Loucy (cell line): ENCODE measurements around the gene RBFOX2.

Source experiments
- H2AFZ ChIP-seq: fragments of 200-600 bp; sonication (generic); 2 replicates; pipeline ENCODE4 v1.6.0; 2016; ENCODE audit warnings: antibody characterized with exemption, mild to moderate bottlenecking, low read length, moderate library complexity
- H3F3A ChIP-seq: fragments of 200-600 bp; 2 replicates; pipeline ENCODE4 v1.6.0; 2016; ENCODE audit warnings: antibody characterized with exemption, low read depth, mild to moderate bottlenecking
- H3K27me3 ChIP-seq: fragments of 200-600 bp; sonication (generic); 2 replicates; pipeline ENCODE4 v1.6.1; 2014; ENCODE audit warnings: low read length, mild to moderate bottlenecking; ENCODE audit not compliant: insufficient read depth, poor library complexity, severe bottlenecking
- H3K36me3 ChIP-seq: fragments of 200-600 bp; sonication (generic); 2 replicates; pipeline ENCODE4 v1.6.1; 2016; ENCODE audit warnings: low read length; ENCODE audit not compliant: insufficient read depth
- H3K4me1 ChIP-seq: fragments of 200-600 bp; sonication (generic); 2 replicates; pipeline ENCODE4 v1.5.1; 2014; ENCODE audit warnings: low read length, mild to moderate bottlenecking; ENCODE audit not compliant: insufficient read depth, poor library complexity, severe bottlenecking
- H3K4me2 ChIP-seq: fragments of 200-600 bp; sonication (generic); 2 replicates; pipeline ENCODE4 v1.6.0; 2014; ENCODE audit warnings: antibody characterized with exemption, low read length, low read depth, mild to moderate bottlenecking; ENCODE audit not compliant: poor library complexity, severe bottlenecking
- H3K4me3 ChIP-seq: fragments of 200-600 bp; sonication (generic); 2 replicates; pipeline ENCODE4 v1.5.1; 2014; ENCODE audit warnings: low read length, mild to moderate bottlenecking, mixed read lengths; ENCODE audit not compliant: poor library complexity, severe bottlenecking
- H3K79me2 ChIP-seq: fragments of 200-600 bp; sonication (generic); 2 replicates; pipeline ENCODE4 v1.6.1; 2014; ENCODE audit warnings: low read length; ENCODE audit not compliant: insufficient read depth
- H3K9ac ChIP-seq: fragments of 200-600 bp; sonication (generic); 2 replicates; pipeline ENCODE4 v1.6.0; 2014; ENCODE audit warnings: mild to moderate bottlenecking, low read depth, low read length, moderate library complexity; ENCODE audit not compliant: poor library complexity, severe bottlenecking
- H3K9me2 ChIP-seq: fragments of 200-600 bp; sonication (generic); replicated peaks from 2 replicates; pipeline ENCODE4 v1.6.1; 2016; ENCODE audit warnings: low read depth, low read length, mixed read lengths
- H3K9me3 ChIP-seq: fragments of 200-600 bp; sonication (generic); 2 replicates; pipeline ENCODE4 v1.6.1; 2014; ENCODE audit warnings: mild to moderate bottlenecking, antibody characterized with exemption, low read length, low read depth; ENCODE audit not compliant: insufficient read depth
- H4K20me1 ChIP-seq: fragments of 200-600 bp; sonication (generic); 2 replicates; pipeline ENCODE4 v1.6.0; 2014; ENCODE audit warnings: antibody characterized with exemption, low read length, mild to moderate bottlenecking; ENCODE audit not compliant: insufficient read depth, poor library complexity, severe bottlenecking
- CTCF ChIP-seq: fragments of 200-600 bp; sonication (generic); conservative IDR thresholded peaks from 2 replicates; pipeline ENCODE4 v1.5.1; 2014; ENCODE audit warnings: mild to moderate bottlenecking, antibody characterized with exemption, low read length
- EZH2phosphoT487 ChIP-seq: fragments of 200-600 bp; IDR thresholded peaks from 2 replicates; pipeline ENCODE4 v1.6.1; 2018; ENCODE audit warnings: antibody characterized with exemption, mild to moderate bottlenecking, moderate library complexity, borderline replicate concordance

The RBFOX2 gene

GRCh38 chr22:36015811-36016529, 12.7 kb downstream of the RBFOX2 start:
- no peak overlapping the region for H3K9ac ChIP-seq
- no peaks in the 10 kb centered on the region for H4K20me1 ChIP-seq
- H3K79me2 ChIP-seq = peaks cover 18% of the 10 kb centered on the region; the same call in 1 of the 2 replicates
- H3K9me2 ChIP-seq = no peaks in the 10 kb centered on the region
- peak overlapping the region; percentile 1 for H3K4me2 ChIP-seq
- no peak overlapping the region for H2AFZ ChIP-seq
- H3K4me3 ChIP-seq = no peak overlapping the region
- H3K4me1 ChIP-seq = peaks cover 36% of the 10 kb centered on the region
- no peak for TF ChIP-seq EZH2phosphoT487
- TF ChIP-seq CTCF = no peak
- no peaks in the 10 kb centered on the region for H3K36me3 ChIP-seq
- no peaks in the 10 kb centered on the region for H3F3A ChIP-seq
- no peaks in the 10 kb centered on the region for H3K27me3 ChIP-seq
- H3K9me3 ChIP-seq = no peaks in the 10 kb centered on the region

- no peak overlapping the region for H3K4me3 ChIP-seq
- H3F3A ChIP-seq = no peaks in the 10 kb centered on the region
- no peak overlapping the region for H3K9ac ChIP-seq
- H3K9me2 ChIP-seq = no peaks in the 10 kb centered on the region
- H3K4me1 ChIP-seq = peaks cover 36% of the 10 kb centered on the region
- no peaks in the 10 kb centered on the region for H3K27me3 ChIP-seq
- no peaks in the 10 kb centered on the region for H4K20me1 ChIP-seq
- H3K79me2 ChIP-seq = peaks cover 22% of the 10 kb centered on the region; the same call in 1 of the 2 replicates
- peak overlapping the region; percentile 1 for H3K4me2 ChIP-seq
- TF ChIP-seq EZH2phosphoT487 (no peak), CTCF (no peak)
- H3K36me3 ChIP-seq = no peaks in the 10 kb centered on the region
- H3K9me3 ChIP-seq = no peaks in the 10 kb centered on the region
- no peak overlapping the region for H2AFZ ChIP-seq
These were observed 13.3 kb downstream of the RBFOX2 start for GRCh38 chr22:36015155-36015810.

- no peak overlapping the region for H3K4me3 ChIP-seq
- H3K36me3 ChIP-seq = no peaks in the 10 kb centered on the region
- H2AFZ ChIP-seq = no peak overlapping the region
- no peaks in the 10 kb centered on the region for H3K27me3 ChIP-seq
- no peaks in the 10 kb centered on the region for H4K20me1 ChIP-seq
- peaks cover 22% of the 10 kb centered on the region; the same call in 1 of the 2 replicates for H3K79me2 ChIP-seq
- H3K9me3 ChIP-seq = no peaks in the 10 kb centered on the region
- H3K4me2 ChIP-seq = no peak overlapping the region
- H3K9ac ChIP-seq = no peak overlapping the region
- TF ChIP-seq EZH2phosphoT487 (no peak), CTCF (no peak)
- no peaks in the 10 kb centered on the region for H3K9me2 ChIP-seq
- H3F3A ChIP-seq = no peaks in the 10 kb centered on the region
- peaks cover 36% of the 10 kb centered on the region for H3K4me1 ChIP-seq
These were observed 14.0 kb downstream of the RBFOX2 start for GRCh38 chr22:36014546-36015074.
